Measurements from ENCODE around the gene ERAP2.
"Not testable (repeated sequence)": the region's sequence is repeated elsewhere in the genome, so short reads cannot be mapped to it uniquely, and the experiment has no call there.

ERAP2 gene

DNA sequence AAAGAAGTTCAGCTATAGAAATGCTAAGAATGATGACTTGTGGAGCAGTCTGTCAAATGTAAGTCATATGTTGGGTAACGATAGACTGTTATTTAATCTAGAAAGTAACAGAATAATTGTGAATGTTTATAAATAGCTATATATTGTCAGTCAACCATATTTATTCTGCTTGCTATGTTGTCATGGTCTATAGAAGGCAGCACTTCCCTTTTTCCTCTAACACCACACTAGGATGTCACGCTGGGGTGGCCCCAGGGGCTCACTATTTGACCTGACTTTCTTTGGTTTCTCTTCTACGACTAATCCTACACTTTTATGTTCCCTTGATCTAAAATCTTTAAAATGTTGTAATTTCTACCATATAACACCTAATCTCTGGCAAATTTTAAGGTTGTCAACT lies 20.5 kb downstream of the ERAP2 start:
- no peak for DNase-seq (ENCODE audit: low read depth)

DNA sequence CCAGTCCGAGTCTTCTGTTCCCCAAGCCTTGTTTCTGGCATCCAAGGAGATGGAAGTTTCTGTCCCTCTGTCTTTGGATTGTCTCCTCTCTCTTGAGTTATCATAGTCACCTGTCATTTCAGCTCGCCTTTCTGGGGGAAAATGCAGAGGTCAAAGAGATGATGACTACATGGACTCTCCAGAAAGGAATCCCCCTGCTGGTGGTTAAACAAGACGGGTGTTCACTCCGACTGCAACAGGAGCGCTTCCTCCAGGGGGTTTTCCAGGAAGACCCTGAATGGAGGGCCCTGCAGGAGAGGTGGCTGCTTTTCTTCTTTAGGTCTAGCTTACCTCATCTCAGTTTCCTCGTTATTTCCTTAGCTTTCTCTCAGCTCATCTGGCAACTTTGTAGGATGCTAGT lies 25.1 kb downstream of the ERAP2 start:
- no peak for DNase-seq (ENCODE audit: low read depth)

DNA sequence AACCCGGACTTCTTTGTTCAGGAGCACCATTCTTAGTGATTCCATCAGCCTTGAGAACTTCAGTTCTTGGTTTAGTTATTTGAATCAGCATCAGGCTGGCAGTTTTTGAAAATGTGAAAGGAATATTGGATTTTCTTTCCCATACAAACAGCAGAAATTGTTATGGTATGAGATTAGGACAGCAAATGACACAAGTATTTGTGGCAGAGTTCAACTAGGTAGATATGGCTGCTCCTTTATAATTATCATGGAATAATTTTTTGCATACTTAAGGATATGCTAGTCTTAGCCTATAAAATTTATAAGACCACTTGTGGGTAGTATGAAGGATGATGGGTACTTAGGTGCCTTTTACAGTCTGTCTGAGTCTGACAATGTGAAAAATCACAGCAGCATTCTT lies 25.5 kb downstream of the ERAP2 start:
- DNase-seq (ENCODE audit: low read depth), result no peak

DNA sequence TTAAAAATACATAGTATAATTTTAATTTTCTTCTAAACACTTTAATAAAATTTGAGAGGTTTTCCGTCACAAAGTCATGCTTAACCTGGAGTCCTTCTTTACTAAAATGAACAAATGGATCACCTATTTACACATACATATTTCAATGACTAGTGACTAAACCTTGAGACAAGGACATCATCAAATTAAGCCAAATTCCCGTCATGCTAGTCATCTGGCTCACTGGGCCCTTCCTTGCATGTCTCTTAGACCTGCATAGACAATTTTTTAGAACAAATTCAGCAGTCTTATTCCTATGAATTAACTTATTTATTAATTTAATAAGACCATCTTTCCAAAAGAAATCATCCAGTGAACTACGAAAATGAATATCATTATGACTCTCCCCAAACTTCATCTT lies 26.6 kb downstream of the ERAP2 start:
- no peak for DNase-seq (ENCODE audit: low read depth)

DNA sequence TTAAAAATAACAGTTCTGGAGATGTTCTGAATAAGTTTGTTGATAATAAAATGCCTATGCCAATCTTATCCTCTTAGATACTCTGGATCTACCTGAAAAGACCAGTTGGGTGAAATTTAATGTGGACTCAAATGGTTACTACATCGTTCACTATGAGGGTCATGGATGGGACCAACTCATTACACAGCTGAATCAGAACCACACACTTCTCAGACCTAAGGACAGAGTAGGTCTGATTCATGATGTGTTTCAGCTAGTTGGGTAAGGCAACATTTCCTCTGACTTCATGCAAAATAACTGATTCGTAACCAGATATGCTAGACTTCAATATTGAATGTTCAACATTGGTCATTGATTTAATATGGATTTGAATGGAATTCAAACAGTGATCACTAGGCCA lies 27.0 kb downstream of the ERAP2 start:
- no peak for DNase-seq (ENCODE audit: low read depth)

DNA sequence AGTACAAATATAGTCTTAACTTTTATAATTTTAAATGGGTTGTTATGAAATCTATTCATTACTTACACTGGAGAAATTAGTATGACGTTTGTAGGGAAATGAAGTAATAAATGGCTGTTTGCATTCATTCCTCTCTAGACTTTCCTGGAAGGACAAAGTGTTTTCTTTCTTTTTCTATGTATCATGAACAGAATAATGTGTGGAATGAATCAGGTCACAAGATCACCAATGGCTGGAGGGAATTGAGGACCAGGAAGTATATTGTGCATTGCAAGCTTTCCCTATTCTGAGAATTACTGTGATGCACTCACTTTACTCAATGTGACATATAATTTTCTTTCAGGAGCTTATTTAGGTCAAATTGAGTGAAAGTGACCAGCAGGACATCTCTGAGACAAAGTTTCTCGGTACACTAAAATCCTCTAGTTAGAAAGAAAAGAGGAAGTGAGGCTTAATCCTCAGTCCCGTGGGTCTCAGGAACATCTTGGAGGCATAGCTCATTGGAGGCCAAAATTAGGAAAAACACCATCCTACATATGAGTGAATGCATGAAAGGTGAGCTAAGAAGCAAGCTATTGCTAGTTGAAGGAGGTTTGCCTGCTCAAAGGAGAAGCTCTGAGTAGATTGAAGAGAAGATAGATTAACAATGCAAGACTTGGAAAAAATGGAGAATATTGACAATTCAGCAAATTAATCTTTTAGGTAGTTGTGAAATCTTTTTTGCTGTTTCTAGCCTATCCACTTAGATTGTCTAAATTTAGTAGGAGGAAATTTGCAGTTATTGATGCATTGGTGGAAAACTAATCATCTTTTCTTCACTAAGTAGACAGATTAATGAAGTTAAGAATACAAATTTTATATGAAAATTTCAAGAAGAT lies 28.0 kb downstream of the ERAP2 start:
- no peak for DNase-seq (ENCODE audit: low read depth)

DNA sequence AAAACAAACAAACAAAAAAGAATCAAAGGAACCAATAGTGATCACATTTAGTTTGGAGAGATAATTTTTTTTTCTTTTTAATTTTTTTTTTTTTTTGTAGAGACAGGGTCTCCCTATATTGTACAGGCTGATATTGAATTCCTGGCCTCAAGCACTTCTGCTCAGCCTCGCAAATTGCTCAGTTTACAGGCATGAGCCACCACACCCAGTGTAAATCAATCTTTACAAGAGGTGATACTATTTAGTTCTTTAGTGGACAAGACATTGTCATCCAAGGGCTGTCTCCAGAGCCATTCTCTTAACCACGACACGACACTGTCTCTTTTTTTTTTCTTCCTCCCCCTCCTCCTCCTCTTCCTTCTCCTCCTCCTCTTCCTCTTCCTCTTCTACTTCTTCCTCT lies 29.6 kb downstream of the ERAP2 start:
- no peak for DNase-seq (ENCODE audit: low read depth)

DNA sequence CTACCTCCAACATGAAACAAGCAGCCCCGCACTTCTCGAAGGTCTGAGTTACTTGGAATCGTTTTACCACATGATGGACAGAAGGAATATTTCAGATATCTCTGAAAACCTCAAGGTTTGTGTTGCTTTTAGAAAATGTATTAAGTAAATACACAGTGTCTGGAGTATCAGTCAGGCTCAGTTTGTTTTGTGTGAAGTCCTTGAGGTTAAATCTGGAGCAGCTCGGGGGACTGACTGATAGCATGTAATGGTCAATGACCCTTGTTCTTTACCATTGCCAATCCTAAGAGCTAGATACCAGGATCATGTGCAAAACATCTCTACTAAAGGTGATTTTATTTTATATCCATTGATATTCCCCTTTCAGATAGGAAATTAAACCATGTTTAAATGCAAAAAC lies 32.7 kb downstream of the ERAP2 start:
- no peak for DNase-seq (ENCODE audit: low read depth)

DNA sequence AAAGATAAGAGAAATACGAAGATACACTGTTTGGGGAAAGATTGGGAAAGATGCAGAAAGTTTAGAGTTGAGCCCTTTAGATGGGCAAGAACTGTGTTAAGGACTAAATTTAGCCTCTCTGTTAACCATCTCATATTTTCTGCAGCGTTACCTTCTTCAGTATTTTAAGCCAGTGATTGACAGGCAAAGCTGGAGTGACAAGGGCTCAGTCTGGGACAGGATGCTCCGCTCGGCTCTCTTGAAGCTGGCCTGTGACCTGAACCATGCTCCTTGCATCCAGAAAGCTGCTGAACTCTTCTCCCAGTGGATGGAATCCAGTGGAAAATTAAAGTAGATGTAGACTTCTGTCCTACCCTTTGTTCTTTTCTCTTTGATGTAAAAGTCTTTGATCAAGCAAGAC lies 33.1 kb downstream of the ERAP2 start:
- no peak for DNase-seq (ENCODE audit: low read depth)

DNA sequence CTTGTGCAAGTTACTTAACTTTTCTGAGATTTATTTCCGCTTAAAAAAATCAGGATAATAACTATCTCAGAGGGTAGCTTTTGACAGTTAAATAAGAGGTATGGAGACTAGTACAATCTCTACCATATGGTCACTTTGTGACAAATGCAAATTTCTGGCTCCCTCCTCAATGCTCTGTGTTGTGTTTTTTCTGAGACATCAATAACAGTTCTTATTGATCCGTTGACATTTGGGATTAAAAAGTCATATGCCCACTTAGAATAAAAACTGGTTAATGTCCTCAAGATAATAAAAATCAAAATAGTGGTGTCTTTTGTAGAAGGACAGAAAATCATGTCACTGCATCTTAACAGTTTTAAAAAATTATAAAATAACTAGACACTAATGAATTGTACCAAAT lies 34.8 kb downstream of the ERAP2 start:
- DNase-seq (ENCODE audit: low read depth), result no peak

DNA sequence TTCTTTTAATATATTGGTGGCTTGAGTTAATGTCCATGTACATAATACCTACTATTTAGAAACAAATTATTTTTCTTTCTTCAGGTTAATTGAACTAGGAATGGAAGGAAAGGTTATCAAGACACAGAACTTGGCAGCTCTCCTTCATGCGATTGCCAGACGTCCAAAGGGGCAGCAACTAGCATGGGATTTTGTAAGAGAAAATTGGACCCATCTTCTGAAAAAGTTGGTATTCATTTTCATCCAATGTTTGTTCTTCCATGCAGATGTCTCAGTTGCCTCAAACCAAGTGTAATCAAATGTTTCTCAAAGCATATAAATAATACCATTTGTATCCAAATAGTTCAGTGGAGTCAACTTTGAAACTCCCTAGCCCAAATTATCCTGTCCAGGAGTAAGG lies 36.9 kb downstream of the ERAP2 start:
- no peak for DNase-seq (ENCODE audit: low read depth)

DNA sequence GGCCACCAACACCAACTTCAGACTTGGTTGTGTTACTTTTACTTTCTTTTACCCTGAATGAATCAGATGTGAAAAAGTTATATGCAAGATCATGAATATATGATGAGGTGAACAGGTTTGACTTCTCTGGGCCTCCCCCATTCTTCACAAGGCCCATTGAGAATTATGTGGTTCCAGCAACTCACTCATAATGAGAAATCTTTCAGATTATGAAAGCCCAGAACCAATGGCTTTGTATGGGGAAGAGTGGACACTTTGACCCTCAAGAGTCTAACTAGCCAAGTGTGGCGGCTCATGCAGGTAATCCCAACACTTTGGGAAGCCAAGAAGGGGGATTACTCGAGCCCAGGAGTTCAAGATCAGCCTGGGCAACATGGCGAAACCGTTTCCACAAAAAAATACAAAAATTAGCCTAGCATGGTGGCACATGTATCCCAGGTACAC lies 43.5 kb downstream of the ERAP2 start:
- DNase-seq (ENCODE audit: low read depth), result no peak

DNA sequence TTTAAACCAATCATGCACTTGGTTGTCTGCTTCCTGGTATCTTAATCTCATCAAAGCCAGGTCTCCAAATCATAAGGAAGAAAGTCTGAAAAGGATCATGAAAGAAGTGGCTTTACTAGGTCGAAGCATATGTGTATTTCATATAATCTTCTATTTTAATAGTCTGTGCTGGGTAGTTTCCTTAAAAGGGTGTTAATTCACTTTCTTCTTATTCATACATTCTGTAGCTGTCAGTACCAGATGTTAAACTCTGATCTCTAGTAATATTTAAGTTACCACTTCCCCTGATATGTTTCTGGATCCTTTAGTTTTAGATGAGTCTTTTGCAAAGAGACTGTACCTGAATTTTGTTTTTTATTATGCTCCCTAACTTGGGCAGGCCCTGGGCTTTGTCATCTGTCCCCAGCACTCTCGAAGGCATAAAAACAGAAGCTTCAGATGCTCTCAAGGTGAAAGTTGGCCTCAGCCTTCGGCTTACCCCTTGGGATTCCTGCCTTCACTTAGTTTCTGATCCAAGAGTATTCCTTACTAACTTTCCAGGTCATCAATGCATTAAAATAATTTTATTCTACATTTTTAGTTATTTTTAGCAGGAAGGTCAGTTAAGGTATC lies 44.5 kb downstream of the ERAP2 start:
- no peak for DNase-seq (ENCODE audit: low read depth)

DNA sequence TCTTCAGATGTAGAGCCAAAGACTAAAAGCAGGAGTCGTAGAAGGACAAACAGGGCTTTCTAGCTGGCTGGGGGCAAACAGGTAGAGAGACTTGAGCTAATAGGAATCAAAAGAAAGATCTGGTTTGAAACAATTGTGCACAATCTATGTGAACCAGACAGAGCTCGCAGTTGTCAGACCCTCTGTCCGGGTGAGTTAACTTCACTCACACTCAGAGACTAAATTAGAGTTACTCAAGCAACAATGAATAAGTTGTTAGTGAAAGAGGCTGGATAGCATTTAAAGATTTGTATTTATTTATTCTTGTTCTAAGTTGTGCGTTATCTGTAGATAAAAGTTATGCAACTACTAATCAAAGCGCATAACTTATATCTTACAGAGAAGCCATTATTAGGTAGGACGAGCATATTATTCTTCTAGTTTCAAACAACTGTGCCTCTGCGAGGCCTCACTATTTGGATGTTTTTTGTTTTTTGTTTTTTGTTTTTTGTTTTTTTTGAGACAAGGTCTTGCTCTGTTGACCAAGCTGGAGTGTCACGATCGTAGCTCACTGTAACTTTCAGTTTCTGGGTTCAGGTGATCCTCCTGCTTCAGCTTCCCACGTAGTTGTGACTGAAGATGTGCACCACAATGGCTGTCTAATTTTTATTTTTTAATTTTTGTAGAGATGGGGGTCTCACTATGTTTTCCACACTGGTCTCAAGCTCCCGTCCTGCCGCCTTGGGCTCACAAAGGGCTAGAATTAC lies 46.4 kb downstream of the ERAP2 start:
- no peak for DNase-seq (ENCODE audit: low read depth)

DNA sequence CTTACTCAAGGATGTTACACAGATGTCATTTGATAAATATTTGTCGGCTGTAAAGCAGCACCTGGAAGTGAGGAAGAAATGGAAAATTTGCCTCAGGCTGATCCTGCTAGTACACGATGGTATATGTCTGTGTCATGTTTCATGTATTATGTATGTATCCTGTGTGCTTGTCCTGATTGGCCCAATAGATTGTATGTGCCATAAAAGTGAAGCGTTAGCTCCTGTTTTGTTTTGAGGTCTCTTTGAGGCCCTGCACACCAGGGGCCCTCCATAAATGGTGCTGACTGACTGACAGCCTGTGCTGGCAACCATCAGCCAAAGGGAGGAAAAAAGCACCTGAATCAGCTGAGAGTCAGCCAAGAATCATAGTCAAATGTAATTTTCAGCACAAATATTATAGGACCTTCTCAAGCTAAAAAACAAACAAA lies 47.7 kb downstream of the ERAP2 start:
- DNase-seq (ENCODE audit: low read depth), result no peak

DNA sequence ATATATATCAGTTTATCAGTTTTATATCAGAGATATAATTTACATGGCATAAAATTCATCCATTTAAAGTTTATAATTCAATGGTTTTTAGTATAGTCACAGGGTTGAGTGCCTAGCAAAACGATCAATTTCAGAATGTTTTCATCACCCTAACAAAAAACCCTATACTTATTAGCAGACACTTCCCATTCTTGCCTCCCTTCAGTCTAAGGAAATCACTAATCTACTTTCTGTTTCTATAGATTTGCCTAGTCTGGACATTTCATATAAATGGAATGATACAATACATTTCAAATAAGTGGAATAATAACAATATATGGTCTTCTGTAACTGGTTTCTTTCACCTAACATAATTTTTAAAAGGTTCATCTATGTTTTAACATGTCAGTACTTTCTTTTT lies 50.0 kb downstream of the ERAP2 start:
- DNase-seq (ENCODE audit: low read depth), result no peak

DNA sequence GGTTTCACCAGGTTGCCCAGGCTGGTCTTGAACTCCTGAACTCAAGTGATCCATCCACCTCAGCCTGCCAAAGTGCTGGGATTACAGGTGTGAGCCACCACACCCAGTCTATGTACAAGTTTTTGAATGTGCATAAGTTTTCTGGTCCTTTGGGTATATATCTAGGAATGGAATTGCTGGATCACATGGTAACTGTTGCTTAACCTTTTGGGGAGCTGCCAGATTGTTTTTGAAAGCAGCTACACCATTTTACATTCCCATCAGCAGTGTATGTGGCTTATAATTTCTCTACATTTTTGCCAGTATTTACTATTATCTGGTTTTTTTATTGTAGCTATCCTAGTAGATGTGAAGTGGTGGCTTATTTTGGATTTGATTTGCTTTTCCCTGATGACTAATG lies 50.7 kb downstream of the ERAP2 start:
- DNase-seq (ENCODE audit: low read depth), result no peak

DNA sequence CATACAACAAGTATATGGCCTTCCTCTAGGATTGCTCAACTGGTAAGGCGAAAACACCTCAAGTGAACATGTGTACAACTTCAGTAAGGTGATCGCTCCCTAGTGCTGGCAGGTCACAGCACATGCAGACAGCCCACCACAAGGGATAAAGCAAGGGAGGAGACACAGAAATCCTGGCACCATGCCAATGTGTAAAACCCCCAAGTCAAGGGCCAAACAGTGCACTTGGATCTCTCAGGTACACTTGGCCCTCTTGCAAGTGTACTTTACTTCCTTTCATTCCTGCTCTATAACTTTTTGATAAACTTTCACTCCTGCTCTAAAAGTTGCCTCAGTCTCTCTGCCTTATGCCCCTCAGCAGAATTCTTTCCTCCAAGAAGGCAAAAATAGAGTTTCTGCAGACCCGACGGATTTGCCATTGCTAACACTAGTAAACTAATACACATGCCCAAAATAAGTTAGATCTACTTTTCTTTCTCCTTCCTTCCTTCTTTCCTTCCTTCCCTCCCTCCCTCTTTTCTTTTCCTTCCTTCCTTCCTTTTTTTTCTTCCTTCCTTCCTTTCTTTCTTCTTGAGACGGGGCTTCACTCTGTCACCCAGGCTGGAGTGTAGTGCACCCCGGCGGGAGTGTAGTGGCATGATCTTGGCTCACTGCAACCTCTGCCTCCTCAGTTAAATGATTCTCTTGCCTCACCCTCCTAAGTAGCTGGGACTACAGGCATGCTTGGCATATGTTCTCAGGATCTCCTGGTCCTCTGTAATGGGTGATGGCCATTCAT lies 52.8 kb downstream of the ERAP2 start:
- DNase-seq (ENCODE audit: low read depth), result no peak

DNA sequence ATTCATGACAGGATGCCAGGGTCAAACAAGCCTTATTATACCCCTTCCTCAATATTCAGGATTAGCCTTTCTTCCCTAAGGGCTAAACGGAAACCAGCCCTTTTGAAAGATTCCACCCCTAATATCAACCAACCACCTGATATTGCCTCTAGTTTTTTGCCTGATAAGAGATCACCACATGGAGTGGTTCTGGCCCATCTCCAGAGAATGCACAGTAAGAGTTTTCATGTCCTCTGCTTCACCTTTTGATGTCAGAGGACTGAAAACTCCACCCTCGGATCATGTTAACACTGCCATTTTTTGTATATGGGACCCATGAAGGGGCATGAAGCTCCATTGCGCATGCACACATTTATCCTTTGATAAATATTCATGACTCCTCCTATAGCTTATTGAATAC lies 53.8 kb downstream of the ERAP2 start:
- DNase-seq (ENCODE audit: low read depth), result no peak

DNA sequence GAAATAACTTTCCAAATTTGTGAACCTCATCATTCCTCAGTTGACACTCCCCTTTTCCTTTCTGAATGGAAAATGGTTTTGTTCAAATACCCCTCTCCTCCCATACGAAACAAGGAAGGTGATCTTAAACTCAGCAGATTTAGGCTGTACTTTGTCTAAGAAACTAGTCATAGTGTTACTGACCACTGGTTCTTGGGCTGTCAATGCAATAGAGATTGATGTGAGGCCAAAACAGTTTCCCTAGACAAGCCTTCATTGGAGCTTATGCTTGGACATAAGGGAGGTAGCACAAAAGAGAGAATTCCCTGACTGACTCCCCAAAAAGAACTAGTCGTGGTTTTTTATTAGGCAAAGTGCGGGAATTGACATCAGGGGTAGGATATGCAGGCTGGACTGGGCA lies 54.3 kb downstream of the ERAP2 start:
- no peak for DNase-seq (ENCODE audit: low read depth)

DNA sequence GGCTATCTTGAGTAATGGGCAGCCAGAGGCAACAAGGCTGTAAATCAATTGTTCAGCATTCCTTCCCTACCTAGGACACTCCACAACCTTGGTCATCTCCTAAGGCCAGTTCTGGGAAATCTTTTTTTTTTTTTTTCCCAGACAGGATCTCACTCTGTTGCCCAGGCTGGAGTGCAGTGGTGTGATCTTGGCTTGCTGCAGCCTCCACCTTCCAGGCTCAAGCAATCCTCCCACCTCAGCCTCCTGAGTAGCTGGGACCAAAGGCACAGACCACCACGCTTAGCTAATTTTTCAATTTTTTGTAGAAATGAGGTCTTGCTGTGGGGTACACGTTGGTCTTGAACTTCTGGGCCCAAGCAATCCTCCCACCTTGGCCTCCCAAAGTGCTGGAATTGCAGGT lies 54.7 kb downstream of the ERAP2 start:
- not testable (repeated sequence) for DNase-seq (ENCODE audit: low read depth)

DNA sequence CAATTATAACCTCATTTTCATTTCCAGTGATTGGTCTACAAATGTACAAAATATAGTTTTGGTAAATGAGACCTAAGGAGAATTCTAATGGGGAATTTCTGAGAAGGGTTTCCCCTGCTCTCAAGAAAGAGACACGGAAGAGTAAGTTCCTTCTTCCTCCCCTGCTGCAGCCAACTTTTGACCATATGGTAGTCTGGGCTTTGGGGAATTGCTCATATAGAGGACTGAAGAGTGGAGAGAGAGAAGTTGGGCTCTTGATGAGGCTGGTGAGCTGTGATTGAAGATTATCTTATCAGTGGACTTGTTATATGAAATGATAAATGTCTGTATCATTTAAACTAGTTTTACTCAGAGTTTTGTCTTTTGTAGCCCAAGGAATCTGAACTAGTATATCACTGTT lies 55.3 kb downstream of the ERAP2 start:
- DNase-seq (ENCODE audit: low read depth), result no peak

All from T follicular helper cell (primary cell).